C4-2B (cell line): ENCODE data around the gene OR4F6.

Source experiments
- CTCF ChIP-seq: fragments of 450-650 bp; conservative IDR thresholded peaks from 2 replicates; pipeline ENCODE4 v1.5.1; 2017; ENCODE audit warnings: mild to moderate bottlenecking
- ZFX ChIP-seq: fragments of 450-650 bp; IDR thresholded peaks from 2 replicates; pipeline ENCODE4 v1.6.1; 2017

- TF ChIP-seq CTCF = no peak
- TF ChIP-seq ZFX = no peak
These were observed at the start of gene OR4F6 for GRCh38 chr15:101803209-101803608.
